ENCODE data around the gene DLGAP3. TPM values are rescaled to one million over a fixed set of nuclear protein-coding genes. Genes with fewer than 3 reads are reported as not detected.

The DLGAP3 gene
- total RNA-seq, 1 experiment from 2014 or later: 0.27 TPM

- H3K27ac ChIP-seq (ENCODE audit: low read depth, low read length): no peak overlapping the region
- POLR2A ChIA-PET: no interaction called here
- no peaks in the 10 kb centered on the region for H3K36me3 ChIP-seq (ENCODE audit: control insufficient read depth in 1 of 2, insufficient read depth in 2 of 2, low read length in 2 of 2)
- H2AFZ ChIP-seq (ENCODE audit: low read depth, low read length, poor library complexity, severe bottlenecking): no peak overlapping the region
- H3K9me3 ChIP-seq (ENCODE audit: control insufficient read depth in 1 of 2, insufficient read depth in 1 of 2, low read depth in 1 of 2, low read length in 2 of 2): no peaks in the 10 kb centered on the region
- H3K4me3 ChIP-seq (replicated peaks in 1 of 2; ENCODE audit: low read depth in 1 of 2, low read length in 2 of 2): no peak overlapping the region
- BruUV-seq (replicated peaks): no TSS peak
- CTCF ChIA-PET: interaction anchor here (0.6 to 1.0 kb wide), 2 partner anchors 9 to 25 kb away, joined by 3 read pairs; no protein-coding TSS in a partner anchor
- no peak overlapping the region for H3K4me2 ChIP-seq (ENCODE audit: low read length)
- H3K27me3 ChIP-seq (ENCODE audit: insufficient read depth, low read length): no peaks in the 10 kb centered on the region
- DNase-seq (ENCODE audit: low read depth, low spot score): no peak
- no peak for TF ChIP-seq POLR2A (IDR thresholded peaks at IDR 0.05; ENCODE audit: borderline replicate concordance, extremely low read depth, insufficient read depth, insufficient read length)
- TF ChIP-seq SP1 (IDR thresholded peaks at IDR 0.05; ENCODE audit: low read depth): no peak
- TF ChIP-seq POLR2AphosphoS5 (IDR thresholded peaks at IDR 0.05; ENCODE audit: low read depth, low read length): no peak
- TF ChIP-seq TCF7L2 (IDR thresholded peaks at IDR 0.05; ENCODE audit: borderline replicate concordance, extremely low read depth, insufficient read depth, insufficient read length): no peak
- TF ChIP-seq ZNF274 (IDR thresholded peaks at IDR 0.05; ENCODE audit: low read depth, low read length): no peak
- TF ChIP-seq CBX3 (IDR thresholded peaks at IDR 0.05; ENCODE audit: low read depth): no peak
- no peak for TF ChIP-seq REST (IDR thresholded peaks at IDR 0.05; ENCODE audit: low read depth)
- TF ChIP-seq FOSL1 (IDR thresholded peaks at IDR 0.05; ENCODE audit: low read depth): no peak
- no peak for TF ChIP-seq EZH2phosphoT487 (IDR thresholded peaks at IDR 0.05; ENCODE audit: borderline replicate concordance)
- no peak for TF ChIP-seq YY1 (IDR thresholded peaks at IDR 0.05; ENCODE audit: extremely low read depth, insufficient replicate concordance, low read depth, low read length)
- TF ChIP-seq SIN3A (IDR thresholded peaks at IDR 0.05; ENCODE audit: low read depth): no peak
- no peak for TF ChIP-seq MAX (IDR thresholded peaks at IDR 0.05)
- no peak for TF ChIP-seq EGR1 (IDR thresholded peaks at IDR 0.05; ENCODE audit: low read depth)
- no peak for TF ChIP-seq ELF1 (IDR thresholded peaks at IDR 0.05; ENCODE audit: borderline replicate concordance, low read depth)
- H3K9me2 ChIP-seq (ENCODE audit: insufficient read depth): no peaks in the 10 kb centered on the region
- H3K79me2 ChIP-seq (ENCODE audit: insufficient read depth, low read length): no peaks in the 10 kb centered on the region
- no peaks in the 10 kb centered on the region for H3K4me1 ChIP-seq (ENCODE audit: control insufficient read depth in 1 of 2, insufficient read depth in 2 of 2, low read length in 2 of 2)
- ATAC-seq: no peak
- RAD21 ChIA-PET (ENCODE audit: low non-redundant PET in 1 of 2, low total read pairs in 2 of 2, uncharacterized antibody in 2 of 2, unreplicated experiment in 2 of 2): no interaction called here
- no peak overlapping the region for H3K9ac ChIP-seq (ENCODE audit: low read length)
- intact Hi-C loops (cut with micrococcal nuclease): no loop called here
- no peaks in the 10 kb centered on the region for H4K20me1 ChIP-seq (ENCODE audit: insufficient read depth)
Measured at GRCh38 chr1:34843392-34844251, 85.8 kb downstream of the DLGAP3 start.

All from HCT116 (cell line).